ENCODE measurements around the gene ST13.
"Not testable (repeated sequence)": the region's sequence is repeated elsewhere in the genome, so short reads cannot be mapped to it uniquely, and the experiment has no call there.

Gene ST13

DNA sequence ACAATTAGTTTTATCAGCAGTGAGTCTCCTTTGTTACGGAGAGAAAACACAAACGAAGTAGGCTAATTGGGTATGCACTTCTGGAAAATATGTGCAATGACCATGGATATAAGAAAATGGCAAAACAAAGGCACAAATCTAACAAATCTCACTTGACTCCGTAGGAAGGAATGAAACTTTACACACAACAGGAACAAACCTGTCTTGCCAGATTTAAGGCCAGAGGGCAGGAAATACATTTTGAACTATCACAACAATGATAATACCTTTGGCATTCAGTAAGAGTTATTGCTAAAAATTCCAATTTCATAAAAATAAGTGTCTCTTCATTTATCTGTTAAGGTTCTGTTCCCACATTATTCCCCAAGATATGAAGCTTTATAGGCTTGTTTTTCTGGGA lies 73.9 kb downstream of the ST13 start:
- no peak for DNase-seq (ENCODE audit: low read depth, low spot score)

DNA sequence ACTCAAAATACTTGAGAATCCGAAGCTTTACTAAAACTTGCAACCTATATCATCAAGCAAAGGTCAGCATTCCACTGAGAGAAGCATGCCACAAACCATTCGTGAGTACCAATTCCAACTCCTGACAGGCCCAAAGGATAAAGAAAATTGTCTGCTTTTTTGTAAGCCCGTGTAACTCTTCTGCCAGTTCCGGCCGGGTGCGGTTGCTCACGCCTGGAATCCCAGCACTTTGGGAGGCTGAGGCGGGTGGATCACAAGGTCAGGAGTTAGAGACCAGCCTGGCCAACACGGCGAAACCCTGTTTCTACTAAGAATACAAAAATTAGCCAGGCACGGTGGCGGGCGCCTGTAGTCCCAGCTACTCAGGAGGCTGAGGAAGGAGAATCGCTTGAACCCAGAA lies 74.7 kb downstream of the ST13 start:
- DNase-seq (ENCODE audit: low read depth, low spot score) = not testable (repeated sequence)
